M059J (cell line): ENCODE results near the gene SLC39A5. TPM values are rescaled to one million over a fixed set of nuclear protein-coding genes. Genes with fewer than 3 reads are reported as not detected.

Experiments used
- DNase-seq: peaks from one replicate; pipeline ENCODE4 v3.0.0-alpha.2; 2012; ENCODE audit warnings: low read depth
- total RNA-seq: library from RNA; depleted of rRNA; stranded (reverse); fragments of >200 nt; shearing (Covaris generic); gene quantifications from 2 replicates; pipeline ENCODE4 v1.2.3, GENCODE V29; 2014

Gene SLC39A5
- total RNA-seq, 1 experiment from 2014 or later: not detected

DNA sequence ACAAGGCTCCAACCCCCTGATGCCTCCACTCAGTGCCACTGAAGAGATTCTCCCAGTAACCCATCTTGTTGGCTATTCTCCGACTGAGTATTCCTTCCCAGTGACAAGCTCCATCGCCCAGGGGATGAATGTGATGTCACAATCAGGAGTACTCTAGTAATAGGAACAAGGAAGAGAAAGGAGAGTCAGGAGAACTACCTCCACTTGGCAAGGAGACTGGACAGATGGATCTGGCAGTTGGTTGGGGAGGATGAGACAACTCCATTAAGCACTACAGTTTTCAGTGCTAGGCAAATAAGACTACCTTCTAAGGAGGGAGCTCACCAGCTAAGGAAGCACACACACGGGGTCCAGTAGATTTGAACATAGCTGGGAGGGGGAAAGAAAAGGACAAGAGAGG lies 13.4 kb upstream of the SLC39A5 start:
- DNase-seq: no peak

DNA sequence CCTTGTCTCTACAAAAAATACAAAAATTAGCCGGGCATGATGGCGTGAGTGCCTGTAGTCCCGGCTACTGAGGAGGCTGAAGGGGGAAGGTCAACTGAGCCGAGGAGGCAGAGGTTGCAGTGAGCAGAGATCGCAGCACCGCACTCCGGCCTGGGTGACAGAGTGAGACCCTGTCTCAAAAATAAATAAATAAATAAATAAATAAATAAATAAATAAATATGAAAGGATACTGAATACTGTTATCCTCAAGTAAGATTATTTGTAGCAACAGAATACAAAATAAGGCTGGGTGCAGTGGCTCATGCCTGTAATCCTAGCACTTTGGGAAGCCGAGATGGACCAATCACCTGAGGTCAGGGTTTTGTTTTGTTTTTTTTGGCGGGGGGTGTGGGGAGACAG lies 10.0 kb upstream of the SLC39A5 start:
- no peak for DNase-seq

DNA sequence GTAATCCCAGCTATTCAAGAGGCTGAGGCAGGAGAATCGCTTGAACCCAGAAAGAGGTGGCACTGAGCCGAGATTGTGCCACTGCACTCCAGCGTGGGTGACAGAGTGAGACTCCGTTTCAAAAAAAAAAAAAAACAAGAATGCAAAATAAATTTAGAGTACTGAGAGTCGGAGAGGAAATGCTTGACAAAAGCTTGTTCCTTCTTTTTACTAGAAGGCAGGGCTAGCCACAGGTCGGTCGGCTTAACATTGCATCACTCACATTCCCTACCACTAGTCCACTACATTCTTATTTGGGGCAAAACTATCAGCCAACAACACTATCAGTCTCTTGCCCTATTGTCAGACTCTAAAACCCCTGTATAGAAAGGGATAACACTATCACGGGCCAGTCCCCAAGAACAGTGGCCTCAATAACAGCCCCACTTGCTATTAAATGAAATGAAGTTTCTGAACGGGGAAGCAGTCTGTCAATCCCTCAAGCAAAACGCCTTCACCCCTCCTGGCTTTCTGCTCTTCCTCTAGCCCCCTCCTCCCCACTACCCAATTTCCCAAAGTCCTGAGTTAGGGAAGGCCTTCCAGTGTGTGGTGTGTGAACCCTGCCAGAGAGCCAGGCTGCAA lies 9.1 kb upstream of the SLC39A5 start:
- DNase-seq: peak; percentile 53

DNA sequence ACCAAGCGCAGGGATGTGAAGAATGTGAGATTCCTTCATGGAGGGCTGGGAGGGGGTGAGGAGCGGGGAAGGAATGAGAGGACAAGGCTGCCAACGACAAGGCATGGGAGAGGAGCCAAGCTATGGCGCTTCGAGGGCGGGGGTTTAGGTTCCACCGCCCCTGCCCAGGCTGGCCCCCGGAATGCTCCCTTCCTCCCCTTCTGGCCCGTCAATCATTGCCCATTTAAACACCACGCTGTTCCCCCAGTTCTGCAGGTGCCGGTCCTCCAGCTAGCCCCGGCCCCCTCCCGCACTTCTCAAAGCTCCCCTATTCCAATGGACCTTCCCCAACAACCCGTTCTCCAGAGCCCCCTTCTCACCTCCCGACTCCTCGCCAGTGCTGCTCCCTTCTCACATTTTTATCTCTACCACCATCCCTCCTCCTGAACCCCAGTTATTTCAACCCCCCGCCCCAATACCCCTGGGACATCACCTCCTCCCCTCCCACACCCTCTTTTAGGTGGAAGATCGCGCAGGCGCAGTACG lies 8.6 kb upstream of the SLC39A5 start:
- DNase-seq: peak; percentile 77

DNA sequence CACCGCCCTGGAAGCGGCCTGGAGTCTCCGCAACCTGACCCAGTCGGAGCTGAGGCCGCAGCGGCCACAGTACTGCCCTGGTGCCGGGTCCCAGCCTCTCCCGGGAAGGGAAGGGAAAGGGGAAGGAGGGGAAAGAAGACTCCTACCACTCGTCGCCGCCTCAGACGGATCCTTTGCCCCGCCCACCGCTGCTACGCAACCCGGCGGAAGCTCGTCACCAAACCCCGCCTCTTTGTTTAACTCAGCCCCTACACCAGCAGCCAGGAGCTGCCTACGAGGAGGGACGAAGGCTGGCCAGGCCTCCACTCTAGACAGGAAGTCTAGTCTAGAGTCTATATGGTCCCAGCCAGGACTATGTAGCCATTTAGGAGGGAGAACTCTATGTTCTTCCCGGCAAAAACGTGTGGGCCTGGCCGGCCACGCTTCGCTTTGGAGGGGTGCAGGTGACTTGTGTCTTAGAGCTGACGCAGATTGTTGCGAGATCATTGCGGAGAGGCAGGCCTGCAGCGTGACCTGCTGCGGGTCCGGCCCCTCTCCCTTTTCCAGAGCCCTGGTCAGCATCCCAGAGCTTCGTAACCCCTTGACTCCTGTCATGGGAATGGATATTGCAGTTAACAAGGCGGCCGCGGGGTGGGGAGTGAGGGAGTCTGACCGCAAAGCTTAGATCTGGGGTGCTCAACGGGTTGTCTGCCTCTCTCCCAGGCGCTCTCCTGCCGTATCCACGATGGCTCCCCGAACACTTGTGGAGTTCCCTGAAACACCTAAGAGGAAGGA lies 7.9 kb upstream of the SLC39A5 start, which contains the start of gene RNF41:
Gene RNF41 (minus strand): TSS at position 166 of the 774 bp plus-strand sequence. CDS start 7,875 bp downstream, outside the sequence.
- DNase-seq: peak; percentile 96

DNA sequence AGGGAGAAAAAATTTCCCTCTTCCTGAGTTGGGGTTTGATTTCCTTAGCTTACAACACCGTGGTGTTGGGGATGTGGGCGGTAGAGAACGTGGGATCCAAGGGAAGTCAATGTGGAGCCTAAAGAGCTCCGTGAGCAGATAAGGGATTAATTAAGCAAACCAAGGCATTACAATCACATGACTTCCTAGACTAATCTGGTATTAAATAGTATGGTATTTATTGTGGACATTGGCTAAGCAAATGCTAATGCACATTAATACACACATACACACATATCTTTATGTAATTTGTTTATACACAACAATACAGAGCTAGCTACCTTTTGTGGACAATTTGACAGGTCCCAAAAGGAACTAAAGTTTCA lies 7.3 kb upstream of the SLC39A5 start:
- DNase-seq: no peak

DNA sequence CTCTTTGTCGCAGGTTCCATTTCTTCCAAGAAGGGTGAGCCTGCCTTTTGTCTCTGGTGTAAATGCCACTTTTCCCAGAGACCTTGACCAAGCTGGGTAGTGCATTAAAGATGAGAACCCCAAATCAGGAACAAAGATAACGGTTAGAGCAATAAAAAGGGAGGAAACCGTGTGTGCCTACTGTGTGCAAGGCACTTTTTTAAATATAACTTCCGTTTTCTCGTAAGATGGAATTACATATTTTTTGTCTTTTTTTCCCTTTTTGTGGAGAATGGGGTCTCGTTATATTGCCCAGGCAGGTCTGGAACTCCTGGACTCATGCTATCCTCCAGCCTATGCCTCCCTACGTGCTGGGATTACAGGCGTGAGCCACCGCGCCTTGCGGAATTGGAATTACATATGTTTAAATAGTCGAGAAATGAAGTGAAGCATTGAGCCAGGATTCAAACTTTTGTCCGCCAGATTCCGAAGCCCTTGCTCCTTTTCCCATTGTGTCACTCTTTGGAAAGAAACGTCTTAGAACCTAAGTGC lies 6.2 kb upstream of the SLC39A5 start:
- no peak for DNase-seq

DNA sequence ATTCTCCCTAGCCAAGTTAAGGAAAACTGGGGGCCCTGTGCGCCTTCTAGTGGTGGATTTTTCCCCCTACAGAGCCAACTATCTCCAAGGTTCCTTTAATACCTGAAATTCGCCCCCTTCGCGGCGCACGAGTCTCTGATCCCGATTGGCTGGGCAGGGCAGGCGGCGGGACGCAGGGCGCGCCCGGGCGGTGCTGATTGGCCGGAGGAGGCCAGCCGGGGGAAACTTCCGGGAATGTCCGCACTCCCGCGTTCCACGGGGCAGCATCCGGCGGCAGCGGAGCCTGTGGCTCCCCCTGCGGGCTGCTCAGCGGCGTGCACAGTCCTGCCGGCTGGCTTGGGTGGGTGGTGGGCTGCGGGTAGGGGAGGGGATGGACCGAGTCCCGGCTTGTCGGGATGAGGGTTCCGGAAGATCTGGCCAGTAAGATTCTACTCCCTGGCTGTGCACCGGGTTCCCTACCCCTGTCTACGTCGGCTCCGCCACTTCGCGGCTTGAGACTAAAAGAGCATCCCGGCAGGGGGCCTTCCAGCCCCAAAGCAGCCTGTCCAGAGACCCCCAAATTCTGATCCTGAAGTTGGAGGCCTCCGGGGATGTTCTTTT lies 5.6 kb upstream of the SLC39A5 start, which contains the start of gene NABP2:
Gene NABP2 (plus strand): TSS at position 241 of the 600 bp plus-strand sequence. CDS start 515 bp downstream, outside the sequence.
- DNase-seq: peak; percentile 98

DNA sequence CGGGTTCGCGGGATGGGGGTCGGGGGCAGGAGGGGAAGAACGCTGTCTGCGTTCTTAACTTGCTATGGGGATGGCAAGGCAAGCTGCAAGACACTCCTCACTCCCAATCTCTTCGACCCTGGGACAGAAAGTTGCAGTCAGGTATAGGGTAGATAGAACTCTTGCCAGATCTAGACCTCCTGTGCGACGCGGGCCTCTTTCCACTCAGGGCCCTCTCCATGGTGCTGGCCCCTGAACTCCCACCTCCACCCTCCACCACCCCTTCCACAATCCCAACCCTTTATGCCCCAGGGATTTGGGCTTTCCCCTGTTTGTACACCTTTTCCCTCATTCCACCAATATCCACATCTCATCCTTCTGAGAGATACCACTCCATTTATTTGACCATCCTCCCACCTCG lies 4.9 kb upstream of the SLC39A5 start:
- no peak for DNase-seq

DNA sequence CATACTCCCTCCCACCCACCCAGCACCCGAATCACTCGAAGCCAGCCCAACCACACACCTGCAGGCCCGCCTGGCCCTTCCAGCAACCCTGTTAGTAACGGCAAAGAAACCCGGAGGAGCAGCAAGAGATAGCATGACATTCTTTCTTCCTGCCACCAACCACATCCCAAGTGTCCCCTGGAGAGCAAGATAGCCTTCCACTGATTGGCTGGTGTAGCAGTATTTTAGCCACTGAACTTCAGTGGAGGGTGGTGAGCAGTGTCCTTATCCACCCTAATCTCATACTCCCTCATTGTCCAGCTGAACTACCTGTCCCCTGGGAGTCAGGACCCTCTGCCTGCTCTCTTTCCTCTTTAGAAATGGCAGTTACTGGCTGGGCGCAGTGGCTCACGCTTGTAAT lies 769 bp upstream of the SLC39A5 start:
- no peak for DNase-seq

DNA sequence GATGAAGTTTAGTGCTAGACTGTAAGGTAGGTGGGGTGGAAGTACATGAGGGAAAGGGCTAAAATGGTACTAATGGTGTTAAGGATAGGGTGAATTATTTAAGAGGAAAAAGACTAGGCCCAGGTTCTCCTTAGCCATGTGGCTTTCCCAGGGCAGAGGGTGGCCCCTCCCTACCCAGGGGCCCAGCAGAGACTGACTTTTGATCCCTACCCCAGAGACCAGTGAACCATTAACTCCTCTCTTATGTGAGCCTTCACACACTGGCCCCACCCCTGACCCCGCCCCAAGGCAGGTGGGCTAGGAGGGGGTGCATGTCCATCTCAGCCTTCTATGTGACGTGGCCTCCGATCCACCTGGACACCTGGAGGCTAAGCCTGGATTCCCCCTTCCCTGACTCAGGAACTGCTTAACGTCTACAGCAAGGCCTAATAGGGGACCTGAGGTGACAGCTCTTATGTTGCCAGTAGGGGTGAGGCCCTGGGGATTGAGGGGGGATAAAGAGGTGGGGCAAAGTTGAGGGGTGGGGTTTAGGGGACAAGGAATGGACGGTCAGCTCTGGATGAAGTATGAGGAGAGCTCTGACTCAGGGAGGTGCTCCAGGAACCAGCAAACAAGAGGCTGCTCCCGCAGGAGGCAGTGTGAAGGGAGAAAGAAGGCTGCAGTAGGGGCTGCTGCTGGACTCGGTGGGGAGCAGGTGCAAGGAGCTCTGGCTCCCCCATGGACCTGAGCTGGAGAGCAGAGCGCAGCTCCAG lies 757 bp downstream of the SLC39A5 start:
- no peak for DNase-seq

DNA sequence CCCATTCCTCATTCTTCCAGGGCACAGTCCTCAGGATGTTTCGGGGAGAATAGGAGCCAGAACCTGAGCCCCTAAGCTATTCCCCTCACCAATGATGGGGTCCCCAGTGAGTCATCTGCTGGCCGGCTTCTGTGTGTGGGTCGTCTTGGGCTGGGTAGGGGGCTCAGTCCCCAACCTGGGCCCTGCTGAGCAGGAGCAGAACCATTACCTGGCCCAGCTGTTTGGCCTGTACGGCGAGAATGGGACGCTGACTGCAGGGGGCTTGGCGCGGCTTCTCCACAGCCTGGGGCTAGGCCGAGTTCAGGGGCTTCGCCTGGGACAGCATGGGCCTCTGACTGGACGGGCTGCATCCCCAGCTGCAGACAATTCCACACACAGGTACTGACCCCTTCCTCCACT lies 1.3 kb downstream of the SLC39A5 start:
- DNase-seq: no peak

DNA sequence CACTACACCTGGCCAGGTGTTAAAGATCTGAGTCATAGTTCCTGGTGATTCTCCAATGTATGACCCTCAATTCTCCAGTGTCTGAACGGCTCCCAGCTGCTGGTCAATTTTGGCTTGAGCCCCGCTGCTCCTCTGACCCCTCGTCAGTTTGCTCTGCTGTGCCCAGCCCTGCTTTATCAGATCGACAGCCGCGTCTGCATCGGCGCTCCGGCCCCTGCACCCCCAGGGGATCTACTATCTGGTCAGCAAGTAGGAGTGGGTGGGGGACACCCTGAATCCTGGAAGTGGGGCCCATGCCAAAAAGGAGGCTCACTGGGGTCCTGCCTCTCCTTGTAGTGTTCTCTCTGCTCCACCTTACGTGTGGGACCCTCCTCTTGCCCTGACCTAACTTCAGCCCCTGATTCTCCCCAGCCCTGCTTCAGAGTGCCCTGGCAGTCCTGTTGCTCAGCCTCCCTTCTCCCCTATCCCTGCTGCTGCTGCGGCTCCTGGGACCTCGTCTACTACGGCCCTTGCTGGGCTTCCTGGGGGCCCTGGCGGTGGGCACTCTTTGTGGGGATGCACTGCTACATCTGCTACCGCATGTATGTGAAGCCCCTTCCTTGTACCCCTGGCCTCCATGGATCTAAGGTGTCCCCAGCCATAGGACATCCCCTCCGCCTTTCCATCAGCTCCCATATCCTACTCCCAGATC lies 5.0 kb downstream of the SLC39A5 start:
- DNase-seq: no peak

DNA sequence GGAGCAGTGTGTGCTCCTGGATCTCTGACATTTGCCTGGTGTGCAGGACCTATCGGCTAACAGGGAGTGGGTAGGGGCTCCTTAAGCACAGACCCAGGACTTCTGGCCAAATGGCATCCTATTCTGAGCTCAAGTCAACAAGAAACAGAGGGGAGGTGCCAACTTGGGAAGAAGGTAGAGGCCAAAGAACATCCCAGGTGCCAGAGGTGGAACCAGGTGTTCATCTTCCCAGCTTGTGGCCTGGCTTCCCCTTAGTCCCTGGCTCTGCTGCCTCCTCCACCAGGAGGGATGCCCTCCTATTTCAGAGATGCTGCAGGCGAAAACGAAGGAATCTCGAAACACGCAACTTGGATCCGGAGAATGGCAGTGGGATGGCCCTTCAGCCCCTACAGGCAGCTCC lies 6.2 kb downstream of the SLC39A5 start:
- DNase-seq: no peak

DNA sequence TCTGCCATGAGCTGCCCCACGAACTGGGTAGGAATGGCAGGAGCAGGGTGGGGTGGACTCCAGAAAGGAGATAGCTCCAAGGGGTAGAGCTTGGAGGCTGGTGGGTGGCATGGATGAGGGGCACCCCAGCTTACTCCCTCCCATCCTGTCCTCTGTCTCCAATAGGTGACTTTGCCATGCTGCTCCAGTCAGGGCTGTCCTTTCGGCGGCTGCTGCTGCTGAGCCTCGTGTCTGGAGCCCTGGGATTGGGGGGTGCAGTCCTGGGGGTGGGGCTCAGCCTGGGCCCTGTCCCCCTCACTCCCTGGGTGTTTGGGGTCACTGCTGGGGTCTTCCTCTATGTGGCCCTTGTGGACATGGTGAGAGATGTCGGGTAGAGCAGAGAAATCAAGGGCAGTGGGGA lies 7.1 kb downstream of the SLC39A5 start:
- no peak for DNase-seq

DNA sequence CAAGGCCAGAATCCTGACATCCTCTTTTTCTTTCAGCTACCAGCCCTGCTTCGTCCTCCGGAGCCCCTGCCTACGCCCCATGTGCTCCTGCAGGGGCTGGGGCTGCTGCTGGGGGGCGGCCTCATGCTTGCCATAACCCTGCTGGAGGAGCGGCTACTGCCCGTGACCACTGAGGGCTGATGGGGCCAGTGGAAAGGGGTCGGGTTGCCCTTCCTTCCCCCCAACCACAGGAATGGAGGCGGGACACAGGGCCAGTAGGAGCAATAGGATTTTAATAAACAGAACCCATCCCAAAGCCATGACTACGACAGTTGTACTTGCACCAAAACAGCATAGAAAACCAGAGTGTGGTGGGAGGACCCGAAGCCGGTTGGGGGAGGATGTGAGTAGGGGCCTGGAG lies 7.7 kb downstream of the SLC39A5 start:
- DNase-seq: no peak

DNA sequence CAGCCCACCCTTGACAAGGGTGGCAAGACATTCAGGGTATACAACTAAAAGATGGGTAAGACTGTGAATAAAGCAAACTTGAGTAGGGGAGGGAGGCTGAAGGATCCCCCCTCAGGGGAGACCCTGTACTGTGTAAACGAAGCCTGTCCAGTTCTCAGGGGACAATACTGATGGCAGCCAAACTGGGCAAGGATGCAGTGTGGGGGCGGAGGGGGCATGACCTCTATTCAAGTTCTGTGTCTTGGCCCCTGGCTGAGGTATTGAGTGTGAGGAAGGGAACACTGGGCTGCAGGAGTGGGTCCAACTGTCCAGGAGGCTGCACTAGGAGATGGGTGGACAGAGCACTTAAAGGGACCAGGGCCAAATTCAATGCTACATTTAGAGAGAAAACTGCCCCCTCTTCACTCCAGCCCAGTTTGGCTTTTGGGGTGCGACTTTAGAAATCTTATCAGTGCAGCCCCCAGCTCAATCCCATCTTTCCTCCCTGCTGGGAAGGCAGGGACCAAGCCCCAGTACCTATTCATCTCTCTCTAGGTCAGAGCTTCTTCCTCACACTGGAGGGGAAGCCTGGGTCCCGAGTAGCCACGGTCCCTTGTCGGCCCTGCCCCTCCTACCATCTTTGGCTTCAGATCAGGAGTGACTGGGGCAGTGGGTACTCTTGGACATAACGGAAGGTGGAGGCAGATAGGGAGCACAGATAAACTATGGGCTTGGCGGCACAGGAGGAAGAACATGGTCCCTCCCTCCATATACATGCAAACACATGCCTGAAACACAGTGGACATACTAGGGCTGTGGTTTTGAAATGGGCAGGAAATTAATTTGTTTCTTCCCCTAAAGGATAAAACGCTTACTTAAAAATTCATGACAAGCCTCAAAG lies 11.8 kb downstream of the SLC39A5 start:
- no peak for DNase-seq

DNA sequence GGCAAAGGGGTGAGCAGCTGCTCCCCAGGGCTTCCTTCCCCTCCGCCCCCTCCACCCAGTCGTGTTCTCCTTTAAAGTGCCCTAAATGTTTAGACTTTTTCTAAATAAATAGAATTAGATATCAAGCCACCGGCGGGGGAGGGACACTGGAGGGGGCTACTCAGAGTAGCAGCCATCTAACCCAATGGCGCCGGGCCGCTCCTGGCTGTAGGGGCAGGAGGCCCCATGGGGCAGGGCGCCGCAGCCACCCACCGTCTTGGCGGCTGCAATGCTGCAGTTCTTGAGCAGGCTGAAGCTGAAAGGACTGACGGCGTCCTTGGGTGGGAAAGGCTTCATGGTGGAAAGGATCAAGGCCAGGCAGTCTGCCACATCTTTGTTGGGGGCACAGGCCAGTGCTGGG lies 13.1 kb downstream of the SLC39A5 start:
- DNase-seq: no peak

DNA sequence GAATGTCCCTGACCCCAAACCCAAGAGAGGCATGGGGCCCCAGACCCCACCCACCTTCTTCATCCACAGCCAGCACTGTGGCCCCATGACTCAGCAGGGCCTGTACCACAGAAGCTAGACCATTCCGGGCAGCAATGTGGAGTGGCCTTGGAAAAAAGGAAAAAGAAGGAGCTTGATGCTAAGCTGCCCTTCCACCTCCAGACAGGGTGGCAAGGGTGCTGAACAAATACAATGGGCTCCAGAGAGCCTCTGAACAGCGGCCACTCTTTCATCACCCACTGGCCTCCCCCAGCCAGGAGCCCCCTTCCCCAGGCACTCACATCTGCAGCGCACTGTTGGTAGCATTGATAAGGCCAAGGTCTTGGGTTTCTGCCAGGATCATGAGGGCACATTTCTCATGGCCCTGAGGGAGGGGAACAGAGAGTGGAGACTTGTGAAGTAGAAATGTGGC lies 13.9 kb downstream of the SLC39A5 start:
- DNase-seq: no peak

DNA sequence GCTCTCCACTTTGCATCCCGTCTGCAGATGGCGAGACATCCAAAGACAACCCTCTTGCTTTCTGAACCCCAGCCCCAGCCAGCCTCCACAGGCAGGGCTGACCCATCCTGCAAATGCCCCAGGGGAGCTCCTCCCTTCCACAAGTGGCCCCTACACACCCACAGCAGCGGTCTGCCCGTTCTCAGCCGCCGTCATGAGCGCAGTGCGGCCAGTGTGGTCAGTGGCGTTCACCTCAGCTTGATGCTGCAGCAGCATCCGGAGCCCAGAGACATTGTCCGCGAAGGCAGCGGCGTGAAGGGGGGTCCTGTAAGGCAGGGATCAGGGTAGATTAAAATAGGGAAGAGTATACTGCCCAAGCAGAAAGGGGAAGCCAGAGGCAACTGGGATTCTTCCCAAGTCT lies 14.6 kb downstream of the SLC39A5 start:
- DNase-seq: no peak
